H1 (cell line): ENCODE results near the gene EEPD1. TPM values are rescaled to one million over a fixed set of nuclear protein-coding genes. Genes with fewer than 3 reads are reported as not detected.

Experiments
- BACH1 ChIP-seq: IDR thresholded peaks from 2 replicates; pipeline ENCODE4 v1.6.1; 2012; ENCODE audit warnings: low read length, improper control_type of control experiment
- CREB1 ChIP-seq: IDR thresholded peaks from 2 replicates; pipeline ENCODE4 v1.6.1; 2012; ENCODE audit warnings: inconsistent platforms
- polyA plus RNA-seq, 7 experiments: library from polyadenylated mRNA; depleted of rRNA in 3 of 7; stranded (reverse) in 5 of 7; unstranded in 2 of 7; fragments of >200 nt in 5 of 7; fragments of 200-250 nt in 2 of 7; gene quantifications; 1 replicate in 5 of 7; 2 replicates in 1 of 7; 4 replicates in 1 of 7; pipeline versions ENCODE4 v1.2.1 to v1.2.3, GENCODE V29; 2011 to 2013; ENCODE audit warnings: missing spikeins in 2 of 7, mixed read lengths in 2 of 7
- total RNA-seq: library from RNA; stranded (reverse); fragmentation: NEBNext Ultra II Directional; extraction: Animal tissue kit (Norgen Biotek cat#: 25700); gene quantifications from 2 replicates; pipeline ENCODE4 v1.2.1, GENCODE V29; 2021

EEPD1 gene
- total and polyA plus RNA-seq, 2 of the 8 experiments (the other 6 are each of a cell fraction or from before 2014, with no cell fraction given), result 3.1 to 7.8 TPM

GRCh38 chr7:36313607-36314006 is 160.6 kb downstream of the EEPD1 start (continued):
- TF ChIP-seq CREB1 (no peak), BACH1 (no peak)
